ENCODE measurements around the gene ARHGAP6. TPM values are rescaled to one million over a fixed set of nuclear protein-coding genes. Genes with fewer than 3 reads are reported as not detected.
"Not testable (repeated sequence)": the region's sequence is repeated elsewhere in the genome, so short reads cannot be mapped to it uniquely, and the experiment has no call there.

The ARHGAP6 gene
- total RNA-seq, 2 experiments from 2014 or later = not detected

GRCh38 chrX:11589641-11590040 lies 76.1 kb downstream of the ARHGAP6 start:
- ChIA-PET CTCF (no interaction called here), POLR2A (no interaction called here)
- intact Hi-C loops (cut with micrococcal nuclease) = no loop called here
- Mint-ChIP-seq H3K4me1 (ENCODE audit: low read depth) (peaks cover 13% of the 10 kb centered on the region), H3K4me3 (no peak overlapping the region), H3K27ac (no peak overlapping the region), H3K36me3 (ENCODE audit: low read depth) (no peaks in the 10 kb centered on the region), H3K27me3 (peaks cover 1% of the 10 kb centered on the region), H3K9me3 (no peaks in the 10 kb centered on the region)
- TF ChIP-seq CTCF (IDR thresholded peaks at IDR 0.05) = no peak
- peak; percentile 10 for ATAC-seq
- peak; percentile 4 for DNase-seq

GRCh38 chrX:11588097-11588496 lies 77.6 kb downstream of the ARHGAP6 start:
- ATAC-seq (no peak), DNase-seq (no peak)
- no peaks in the 10 kb centered on the region for H3K9me3 Mint-ChIP-seq
- H3K36me3 Mint-ChIP-seq (ENCODE audit: low read depth) = no peaks in the 10 kb centered on the region
- H3K4me3 Mint-ChIP-seq = no peak overlapping the region
- POLR2A ChIA-PET = no interaction called here
- peaks cover 13% of the 10 kb centered on the region for H3K4me1 Mint-ChIP-seq (ENCODE audit: low read depth)
- H3K27ac Mint-ChIP-seq = no peak overlapping the region
- CTCF ChIA-PET = no interaction called here
- peaks cover 1% of the 10 kb centered on the region for H3K27me3 Mint-ChIP-seq
- TF ChIP-seq CTCF (IDR thresholded peaks at IDR 0.05) = no peak
- intact Hi-C loops (cut with micrococcal nuclease) = no loop called here

GRCh38 chrX:11585174-11585573 lies 80.5 kb downstream of the ARHGAP6 start:
- TF ChIP-seq CTCF (IDR thresholded peaks at IDR 0.05) = no peak
- ChIA-PET CTCF (no interaction called here), POLR2A (no interaction called here)
- no peak overlapping the region for H3K4me3 Mint-ChIP-seq
- peaks cover 3% of the 10 kb centered on the region for H3K4me1 Mint-ChIP-seq (ENCODE audit: low read depth)
- DNase-seq = no peak
- no peak overlapping the region for H3K27ac Mint-ChIP-seq
- no peaks in the 10 kb centered on the region for H3K36me3 Mint-ChIP-seq (ENCODE audit: low read depth)
- intact Hi-C loops (cut with micrococcal nuclease) = no loop called here
- H3K9me3 Mint-ChIP-seq = no peaks in the 10 kb centered on the region
- no peak for ATAC-seq
- peaks cover 1% of the 10 kb centered on the region for H3K27me3 Mint-ChIP-seq

GRCh38 chrX:11580789-11581188 lies 84.9 kb downstream of the ARHGAP6 start:
- intact Hi-C loops (cut with micrococcal nuclease) = no loop called here
- no peak for DNase-seq
- Mint-ChIP-seq H3K36me3 (ENCODE audit: low read depth) (no peaks in the 10 kb centered on the region), H3K4me1 (ENCODE audit: low read depth) (peaks cover 3% of the 10 kb centered on the region), H3K27ac (no peak overlapping the region), H3K9me3 (no peaks in the 10 kb centered on the region), H3K27me3 (peaks cover 7% of the 10 kb centered on the region), H3K4me3 (no peak overlapping the region)
- no peak for TF ChIP-seq CTCF (IDR thresholded peaks at IDR 0.05)
- ChIA-PET POLR2A (no interaction called here), CTCF (no interaction called here)
- ATAC-seq = no peak

- peaks cover 7% of the 10 kb centered on the region for H3K27me3 Mint-ChIP-seq
- POLR2A ChIA-PET = no interaction called here
- peaks cover 3% of the 10 kb centered on the region for H3K4me1 Mint-ChIP-seq (ENCODE audit: low read depth)
- TF ChIP-seq CTCF (IDR thresholded peaks at IDR 0.05) = no peak
- CTCF ChIA-PET = no interaction called here
- intact Hi-C loops (cut with micrococcal nuclease) = no loop called here
- H3K36me3 Mint-ChIP-seq (ENCODE audit: low read depth) = no peaks in the 10 kb centered on the region
- H3K9me3 Mint-ChIP-seq = no peaks in the 10 kb centered on the region
- ATAC-seq = peak; percentile 13
- H3K27ac Mint-ChIP-seq = no peak overlapping the region
- no peak overlapping the region for H3K4me3 Mint-ChIP-seq
- no peak for DNase-seq
Measured at GRCh38 chrX:11579636-11580600, 85.8 kb downstream of the ARHGAP6 start.

GRCh38 chrX:11578301-11578700 lies 87.4 kb downstream of the ARHGAP6 start:
- H3K9me3 Mint-ChIP-seq; ATAC-seq; H3K27me3 Mint-ChIP-seq; H3K36me3 Mint-ChIP-seq (ENCODE audit: low read depth); H3K4me3 Mint-ChIP-seq; H3K4me1 Mint-ChIP-seq (ENCODE audit: low read depth); DNase-seq; H3K27ac Mint-ChIP-seq; intact Hi-C loops (cut with micrococcal nuclease); CTCF ChIA-PET; POLR2A ChIA-PET: not testable (repeated sequence)

Data from activated CD8-positive, alpha-beta T cell treated with anti-CD3 and anti-CD28 coated beads for 36 hours (primary cell).